ENCODE data around the gene TRPM2.

TRPM2 gene

DNA sequence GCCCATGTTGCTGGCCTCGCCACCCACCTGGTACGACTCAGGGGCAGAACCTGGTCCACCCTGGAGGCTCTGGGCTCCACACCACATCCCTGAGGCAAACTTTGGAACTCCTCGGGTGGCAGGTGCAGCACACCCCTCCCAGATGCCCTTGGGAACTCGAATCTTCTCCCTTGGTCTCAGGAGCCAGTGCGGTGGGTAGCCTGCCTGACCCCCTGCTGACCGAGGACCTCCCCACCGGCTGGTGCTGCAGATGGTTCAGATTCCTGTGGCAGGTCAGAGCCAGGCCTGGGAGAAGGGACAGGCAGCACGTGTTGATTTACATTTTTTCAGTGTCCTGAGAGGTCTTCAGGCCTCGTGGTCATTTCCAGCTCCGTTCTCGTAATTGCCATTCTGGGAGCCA lies 7.9 kb upstream of the TRPM2 start:
- H3K4me3 ChIP-seq (ENCODE audit: low read depth, low read length) = no peak overlapping the region
- TF ChIP-seq, protein P1, sequence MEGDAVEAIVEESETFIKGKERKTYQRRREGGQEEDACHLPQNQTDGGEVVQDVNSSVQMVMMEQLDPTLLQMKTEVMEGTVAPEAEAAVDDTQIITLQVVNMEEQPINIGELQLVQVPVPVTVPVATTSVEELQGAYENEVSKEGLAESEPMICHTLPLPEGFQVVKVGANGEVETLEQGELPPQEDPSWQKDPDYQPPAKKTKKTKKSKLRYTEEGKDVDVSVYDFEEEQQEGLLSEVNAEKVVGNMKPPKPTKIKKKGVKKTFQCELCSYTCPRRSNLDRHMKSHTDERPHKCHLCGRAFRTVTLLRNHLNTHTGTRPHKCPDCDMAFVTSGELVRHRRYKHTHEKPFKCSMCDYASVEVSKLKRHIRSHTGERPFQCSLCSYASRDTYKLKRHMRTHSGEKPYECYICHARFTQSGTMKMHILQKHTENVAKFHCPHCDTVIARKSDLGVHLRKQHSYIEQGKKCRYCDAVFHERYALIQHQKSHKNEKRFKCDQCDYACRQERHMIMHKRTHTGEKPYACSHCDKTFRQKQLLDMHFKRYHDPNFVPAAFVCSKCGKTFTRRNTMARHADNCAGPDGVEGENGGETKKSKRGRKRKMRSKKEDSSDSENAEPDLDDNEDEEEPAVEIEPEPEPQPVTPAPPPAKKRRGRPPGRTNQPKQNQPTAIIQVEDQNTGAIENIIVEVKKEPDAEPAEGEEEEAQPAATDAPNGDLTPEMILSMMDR (IDR thresholded peaks at IDR 0.05; ENCODE audit: borderline replicate concordance, insufficient read depth, low read depth, low read length) = no peak

DNA sequence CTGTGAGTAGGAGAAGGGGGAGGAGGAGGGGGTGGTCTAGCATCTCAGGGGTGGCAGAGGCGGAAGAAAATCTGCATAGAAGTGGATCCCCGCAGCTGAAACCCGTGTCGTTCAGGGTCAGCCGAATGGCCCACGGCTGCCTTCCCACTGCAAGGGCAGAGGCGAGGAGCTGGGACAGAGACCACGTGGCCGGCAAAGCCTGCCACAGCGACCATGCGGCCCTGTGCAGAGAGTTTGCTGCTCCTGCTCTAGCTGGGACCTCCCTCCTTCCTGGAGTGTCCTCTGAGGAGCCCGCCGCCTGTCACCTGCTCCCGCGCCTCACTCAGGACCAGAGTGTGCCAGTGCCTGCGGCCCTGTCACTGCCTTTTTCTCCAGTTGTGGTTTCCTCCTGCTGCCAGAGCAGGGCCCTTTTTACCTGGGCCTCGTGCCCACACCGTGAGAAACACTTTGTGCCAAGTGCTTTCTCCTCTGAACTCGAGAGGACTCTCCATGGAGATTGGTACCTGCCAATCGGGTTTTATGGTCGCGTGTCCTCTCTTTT lies 5.4 kb upstream of the TRPM2 start:
- no peak overlapping the region for H3K4me3 ChIP-seq (ENCODE audit: low read depth, low read length)
- TF ChIP-seq, protein P1 (IDR thresholded peaks at IDR 0.05; ENCODE audit: borderline replicate concordance, insufficient read depth, low read depth, low read length) = no peak

DNA sequence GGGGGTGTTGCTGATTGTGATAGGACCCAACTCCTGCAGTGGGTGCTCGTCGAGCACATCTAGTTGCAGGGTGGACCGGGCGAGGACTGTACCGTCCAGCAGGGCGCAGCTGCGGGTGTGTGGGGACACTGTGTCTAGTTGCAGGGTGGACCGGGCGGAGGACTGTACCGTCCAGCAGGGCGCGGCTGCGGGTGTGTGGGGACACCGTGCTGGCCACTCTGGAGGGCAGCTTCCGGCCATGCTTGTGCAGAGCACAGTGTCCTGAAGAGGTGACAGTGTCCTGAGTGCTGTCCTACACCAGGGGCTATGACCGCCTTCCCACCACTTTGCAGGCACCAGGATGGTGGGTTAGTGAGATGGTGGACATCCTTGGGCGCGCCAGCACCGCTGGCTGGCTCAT lies 4.6 kb upstream of the TRPM2 start:
- no peak overlapping the region for H3K4me3 ChIP-seq (ENCODE audit: low read depth, low read length)
- TF ChIP-seq, protein P1 (IDR thresholded peaks at IDR 0.05; ENCODE audit: borderline replicate concordance, insufficient read depth, low read depth, low read length) = no peak

DNA sequence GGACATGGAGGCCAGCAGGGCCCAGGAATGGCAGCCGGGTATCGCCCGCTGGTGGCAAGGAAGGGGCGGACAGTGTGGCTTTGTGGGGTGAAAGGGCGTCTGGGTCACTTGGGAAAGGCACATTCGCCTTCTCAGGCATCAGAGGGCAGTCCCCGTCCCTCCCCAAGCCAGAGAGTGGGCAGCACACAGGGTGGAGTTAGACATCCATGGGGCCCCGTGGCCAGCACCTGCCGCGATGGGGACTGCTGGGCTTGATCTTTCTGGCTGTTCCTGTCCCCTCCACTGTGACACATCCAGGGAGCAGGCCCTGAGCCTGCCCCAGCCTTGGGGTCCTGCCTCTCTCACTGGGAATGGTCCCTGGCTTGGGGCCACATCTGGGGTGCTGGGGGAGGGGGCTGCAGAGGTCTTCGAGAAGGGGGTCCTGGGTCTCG lies 4.0 kb upstream of the TRPM2 start:
- H3K4me3 ChIP-seq (ENCODE audit: low read depth, low read length) = no peak overlapping the region
- TF ChIP-seq, protein P1 (IDR thresholded peaks at IDR 0.05; ENCODE audit: borderline replicate concordance, insufficient read depth, low read depth, low read length) = no peak

DNA sequence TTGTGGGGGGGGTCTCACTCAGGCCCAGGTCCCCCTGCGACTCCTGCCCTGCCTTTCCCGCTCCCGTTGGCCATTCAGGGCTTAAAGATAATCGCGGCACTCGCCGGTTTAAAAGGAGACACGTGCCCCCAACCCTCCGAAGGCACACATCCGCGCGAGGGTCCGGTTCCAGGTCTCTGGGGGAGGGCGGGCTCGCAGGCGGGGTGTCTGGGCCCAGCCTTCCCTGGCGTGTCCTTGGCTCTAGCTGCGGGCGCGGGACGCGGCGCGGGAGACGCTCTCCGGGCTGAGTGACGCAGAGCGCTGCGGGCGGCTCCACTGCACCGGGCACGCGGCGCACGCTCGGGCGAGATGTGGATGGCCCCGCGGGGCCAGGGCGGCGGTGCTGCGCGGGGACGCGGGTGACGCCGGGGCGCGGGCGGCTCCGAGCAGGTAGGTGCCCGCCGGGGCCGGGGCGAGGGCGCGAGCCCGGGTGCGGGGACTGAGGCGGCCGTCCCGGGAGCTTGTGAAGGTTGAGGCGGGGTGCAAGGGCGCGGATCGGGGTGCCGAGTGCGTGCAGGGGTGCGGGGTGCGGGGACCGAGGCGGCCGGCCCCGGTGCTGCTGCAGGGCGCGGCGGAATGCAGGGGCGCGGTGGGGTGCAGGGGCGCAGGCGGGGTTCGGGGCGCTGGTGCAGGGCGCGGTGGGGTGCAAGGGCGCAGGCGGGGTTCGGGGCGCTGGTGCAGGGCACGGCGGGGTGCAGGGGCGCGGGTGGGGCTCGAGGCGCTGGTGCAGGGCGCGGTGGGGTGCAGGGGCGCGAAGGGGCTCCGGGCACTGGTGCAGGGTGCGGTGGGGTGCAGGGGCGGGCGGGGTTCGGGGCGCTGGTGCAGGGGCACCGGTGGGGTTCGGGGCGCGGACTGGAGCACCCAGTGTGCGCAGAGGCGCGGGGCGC lies 3.3 kb upstream of the TRPM2 start:
- TF ChIP-seq, protein P1 (IDR thresholded peaks at IDR 0.05; ENCODE audit: borderline replicate concordance, insufficient read depth, low read depth, low read length) = no peak
- H3K4me3 ChIP-seq (ENCODE audit: low read depth, low read length) = no peak overlapping the region

DNA sequence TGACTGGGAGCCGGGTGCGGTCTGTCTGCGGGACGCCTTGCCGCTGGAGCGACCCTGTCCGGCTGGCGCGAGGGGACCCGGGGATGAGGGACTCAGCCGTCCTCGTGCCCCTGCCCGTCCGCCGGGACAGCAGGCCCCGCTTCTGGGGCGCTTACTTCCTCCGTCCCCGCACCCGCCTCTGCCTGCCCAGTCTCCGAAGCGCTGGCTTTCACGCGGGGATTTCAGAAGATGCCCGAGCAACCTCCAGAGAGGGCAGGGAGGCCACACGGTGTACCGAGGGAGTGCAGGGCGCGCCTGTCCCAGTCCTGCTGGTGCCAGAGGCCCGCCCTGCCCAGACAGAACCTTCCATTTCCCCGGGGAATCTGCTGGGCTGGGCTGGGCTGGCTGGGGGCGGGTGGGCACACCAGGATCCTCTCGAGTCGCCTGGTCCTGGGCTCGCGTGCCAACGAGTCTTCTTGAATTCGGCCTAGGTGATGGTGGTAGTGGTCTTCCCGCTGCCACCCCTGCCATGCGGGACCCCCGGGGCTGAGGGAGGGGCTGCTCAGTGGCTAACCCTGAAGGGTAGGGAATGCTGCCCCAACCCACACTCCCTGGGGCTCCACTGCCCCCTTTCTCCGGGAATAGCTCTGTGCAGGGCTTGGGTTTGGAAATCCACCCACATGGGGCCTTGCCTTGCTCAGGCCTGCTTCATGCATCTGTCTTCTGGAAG lies 2.5 kb upstream of the TRPM2 start:
- H3K4me3 ChIP-seq (ENCODE audit: low read depth, low read length) = no peak overlapping the region
- TF ChIP-seq, protein P1 (IDR thresholded peaks at IDR 0.05; ENCODE audit: borderline replicate concordance, insufficient read depth, low read depth, low read length) = no peak

Data from GM12875 (cell line).